Adipocyte (in vitro differentiated cells): Measurements from ENCODE around the gene NPPA.

ENCODE experiments used
- DNase-seq: peaks from one replicate; pipeline ENCODE4 v3.0.0-alpha.2; 2015; ENCODE audit warnings: low read depth
- H3K27me3 ChIP-seq: replicated peaks from 2 replicates; pipeline ENCODE4 v1.7.0; 2013; ENCODE audit warnings: mild to moderate bottlenecking, low read length, moderate library complexity; ENCODE audit not compliant: control insufficient read depth, insufficient read depth
- H3K36me3 ChIP-seq: 2 replicates; pipeline ENCODE4 v1.7.0; 2013; ENCODE audit warnings: low read length, mild to moderate bottlenecking, moderate library complexity; ENCODE audit not compliant: control insufficient read depth, insufficient read depth, severe bottlenecking
- H3K4me1 ChIP-seq: 2 replicates; pipeline ENCODE4 v1.7.0; 2013; ENCODE audit warnings: mild to moderate bottlenecking, low read length, moderate library complexity; ENCODE audit not compliant: control insufficient read depth, insufficient read depth
- H3K4me3 ChIP-seq: 2 replicates; pipeline ENCODE4 v1.7.0; 2013; ENCODE audit warnings: mild to moderate bottlenecking, low read length, moderate library complexity
- H3K9ac ChIP-seq: 2 replicates; pipeline ENCODE4 v1.7.0; 2013; ENCODE audit warnings: mild to moderate bottlenecking, low read length, moderate library complexity
- H3K9me3 ChIP-seq: 2 replicates; pipeline ENCODE4 v1.7.0; 2013; ENCODE audit warnings: mild to moderate bottlenecking, low read length, moderate library complexity; ENCODE audit not compliant: control insufficient read depth

Gene NPPA

DNA sequence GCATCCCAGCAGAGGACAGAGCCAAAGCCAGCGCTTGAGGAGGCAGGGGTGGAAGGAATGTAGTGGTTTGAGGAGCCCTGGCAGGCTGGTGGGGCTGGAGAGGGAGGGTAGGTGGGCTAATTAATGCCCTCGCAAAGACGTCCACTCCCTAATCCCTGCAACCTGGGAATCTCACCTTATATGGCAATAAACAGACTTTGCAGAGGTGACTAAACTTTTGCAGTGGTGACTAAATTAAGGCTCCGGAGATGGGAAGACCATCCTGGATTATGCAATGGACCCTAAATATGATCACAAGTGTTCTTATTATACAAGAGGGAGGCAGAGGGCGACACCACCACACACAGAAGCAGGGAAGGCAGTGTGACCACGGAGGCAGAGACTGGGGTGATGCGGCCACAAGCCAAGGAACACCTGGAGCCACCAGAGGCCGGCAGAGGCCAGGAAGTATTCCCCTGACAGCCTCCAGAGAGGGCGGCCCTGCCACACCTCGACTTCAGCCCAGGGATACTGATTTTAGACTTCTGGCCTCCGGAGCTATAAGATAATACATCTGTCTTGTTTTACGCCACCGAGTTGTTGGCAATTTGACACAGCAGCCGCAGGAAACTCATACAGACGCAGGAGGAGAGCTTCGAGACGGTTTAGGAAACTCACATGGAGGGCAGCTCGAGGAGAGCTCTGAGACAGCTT lies 34.3 kb upstream of the NPPA start:
- Histone ChIP-seq H3K4me3 (no peak overlapping the region), H3K9ac (no peak overlapping the region), H3K4me1 (no peaks in the 10 kb centered on the region), H3K9me3 (no peaks in the 10 kb centered on the region), H3K27me3 (peaks cover 63% of the 10 kb centered on the region), H3K36me3 (no peaks in the 10 kb centered on the region)
- DNase-seq = no peak

DNA sequence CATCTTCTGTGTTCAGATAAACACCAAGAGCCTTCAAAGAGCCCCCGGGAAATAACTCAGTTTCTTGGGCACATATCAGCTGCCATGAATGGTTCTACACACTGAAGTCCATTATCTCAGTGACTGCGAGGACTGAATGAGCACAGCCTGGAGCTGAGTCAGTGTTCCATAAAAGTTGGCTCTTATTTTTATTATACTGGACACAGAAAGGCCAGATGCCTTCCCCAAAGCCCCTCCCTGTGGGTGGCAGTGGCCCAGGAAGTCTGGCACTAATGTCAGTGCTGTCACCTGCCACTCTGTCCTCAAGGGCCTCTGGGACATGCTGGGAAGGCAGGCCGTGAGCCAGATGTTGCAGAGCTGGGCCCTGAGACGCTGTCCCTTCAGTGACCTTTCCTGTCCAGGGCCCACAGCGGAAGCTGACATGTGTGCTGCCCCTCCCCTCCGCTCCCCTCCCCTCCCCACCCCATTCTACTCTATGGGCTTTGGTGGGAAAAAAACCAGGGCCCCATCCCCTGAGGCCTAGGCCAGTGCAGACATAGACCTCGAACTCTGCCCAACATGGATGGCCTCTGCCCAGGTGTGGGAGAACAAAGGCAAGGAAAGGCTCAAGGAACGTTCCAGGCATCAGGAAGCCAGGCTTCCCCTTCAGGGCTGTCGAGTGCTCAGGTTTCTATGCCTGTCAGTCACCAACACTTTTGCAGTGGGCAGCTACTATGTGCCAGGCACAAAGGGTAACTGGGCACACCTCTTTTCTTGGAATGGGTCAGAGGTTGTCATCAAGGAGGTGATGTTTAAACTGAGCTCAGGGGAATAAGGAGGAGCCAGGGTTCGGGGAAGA lies 33.5 kb upstream of the NPPA start:
- no peak overlapping the region for H3K9ac ChIP-seq
- no peak for DNase-seq
- peaks cover 62% of the 10 kb centered on the region for H3K27me3 ChIP-seq
- H3K4me1 ChIP-seq = no peaks in the 10 kb centered on the region
- no peaks in the 10 kb centered on the region for H3K9me3 ChIP-seq
- no peak overlapping the region for H3K4me3 ChIP-seq
- no peaks in the 10 kb centered on the region for H3K36me3 ChIP-seq

DNA sequence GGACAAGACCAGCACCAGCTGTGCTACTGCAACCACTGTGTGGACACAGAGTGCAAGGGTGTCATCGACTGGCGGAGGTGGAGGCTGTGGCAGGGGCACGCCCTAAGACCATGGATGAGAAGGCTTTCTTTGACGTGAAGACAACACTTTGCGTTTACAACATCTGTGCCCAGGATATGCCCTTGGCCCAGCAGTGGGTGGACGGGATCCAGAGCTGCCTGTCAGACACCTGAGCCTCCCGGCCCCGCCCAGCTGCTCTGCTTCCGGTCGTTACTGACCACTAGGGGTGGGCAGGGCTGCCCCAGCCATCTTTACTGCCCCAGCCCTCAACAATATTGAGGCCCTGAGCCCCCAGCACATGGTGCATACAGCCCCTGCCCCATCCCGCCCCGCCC lies 32.6 kb upstream of the NPPA start:
- no peak overlapping the region for H3K9ac ChIP-seq
- DNase-seq = no peak
- H3K4me3 ChIP-seq = no peak overlapping the region
- H3K36me3 ChIP-seq = no peaks in the 10 kb centered on the region
- H3K9me3 ChIP-seq = no peaks in the 10 kb centered on the region
- peaks cover 64% of the 10 kb centered on the region for H3K27me3 ChIP-seq
- no peaks in the 10 kb centered on the region for H3K4me1 ChIP-seq

DNA sequence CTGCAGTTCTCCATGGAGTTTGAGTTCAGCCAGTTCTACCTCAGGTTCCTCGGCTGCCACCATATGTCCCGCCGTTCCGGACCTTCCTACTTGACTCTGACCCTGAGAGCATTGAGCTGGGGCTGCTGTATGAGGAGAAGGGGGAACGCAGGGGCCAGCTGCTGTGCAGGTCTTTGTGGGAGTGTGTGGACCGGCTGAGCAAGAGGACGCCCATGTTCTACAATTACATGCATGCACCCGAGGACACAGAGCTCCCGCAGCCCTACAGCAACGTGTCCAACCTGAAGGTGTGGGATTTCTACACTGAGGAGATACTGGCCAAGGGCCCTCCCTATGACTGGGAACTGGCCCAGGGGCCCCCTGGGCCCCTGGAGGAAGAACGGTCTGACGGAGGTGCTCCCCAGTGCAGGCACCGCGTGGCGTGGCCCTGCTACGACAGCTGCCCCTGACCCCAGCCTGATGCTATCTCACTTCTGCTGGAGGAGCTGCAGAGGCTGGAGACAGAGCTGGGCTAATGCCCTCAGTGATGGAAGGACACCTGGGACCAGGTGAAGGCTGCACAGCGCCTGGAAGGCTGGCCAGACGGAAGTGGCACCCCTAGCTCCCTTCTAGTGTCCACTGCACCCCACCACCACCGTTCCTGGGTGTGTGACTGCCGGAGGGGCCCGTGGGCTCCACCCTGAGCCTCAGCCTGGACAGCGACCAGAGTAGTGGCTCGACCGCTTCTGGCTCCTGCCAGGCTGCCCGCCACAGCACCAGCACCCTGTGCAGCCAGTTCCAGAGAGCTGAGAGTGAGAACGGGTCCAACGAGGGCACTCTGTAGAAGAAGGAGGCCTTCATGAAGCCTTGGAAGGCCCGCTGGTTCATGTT lies 32.0 kb upstream of the NPPA start:
- no peak overlapping the region for H3K9ac ChIP-seq
- no peaks in the 10 kb centered on the region for H3K9me3 ChIP-seq
- DNase-seq = no peak
- H3K4me3 ChIP-seq = no peak overlapping the region
- H3K4me1 ChIP-seq = no peaks in the 10 kb centered on the region
- no peaks in the 10 kb centered on the region for H3K36me3 ChIP-seq
- peaks cover 70% of the 10 kb centered on the region for H3K27me3 ChIP-seq

DNA sequence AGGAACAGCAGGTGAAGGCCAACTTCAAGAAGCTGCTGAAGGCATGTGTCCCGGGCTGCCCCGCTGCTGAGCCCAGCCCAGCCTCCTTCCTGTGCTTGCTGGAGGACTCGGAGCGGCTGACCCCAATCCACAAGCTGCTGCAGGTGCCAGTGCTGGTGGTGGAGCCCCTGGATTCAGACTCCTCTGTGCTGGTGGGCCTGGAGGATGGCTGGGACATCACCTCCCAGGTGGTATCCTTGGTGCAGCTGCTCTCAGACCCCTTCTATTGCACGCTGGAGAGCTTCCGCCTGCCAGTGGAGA lies 31.3 kb upstream of the NPPA start:
- no peaks in the 10 kb centered on the region for H3K9me3 ChIP-seq
- no peak overlapping the region for H3K9ac ChIP-seq
- H3K4me1 ChIP-seq = no peaks in the 10 kb centered on the region
- H3K4me3 ChIP-seq = no peak overlapping the region
- H3K36me3 ChIP-seq = no peaks in the 10 kb centered on the region
- no peak for DNase-seq
- peaks cover 77% of the 10 kb centered on the region for H3K27me3 ChIP-seq

GRCh38 chr1:11878081-11878890 lies 30.7 kb upstream of the NPPA start:
- no peak for DNase-seq
- Histone ChIP-seq H3K9me3 (no peaks in the 10 kb centered on the region), H3K36me3 (no peaks in the 10 kb centered on the region), H3K9ac (no peak overlapping the region), H3K27me3 (peaks cover 79% of the 10 kb centered on the region), H3K4me1 (no peaks in the 10 kb centered on the region), H3K4me3 (no peak overlapping the region)

DNA sequence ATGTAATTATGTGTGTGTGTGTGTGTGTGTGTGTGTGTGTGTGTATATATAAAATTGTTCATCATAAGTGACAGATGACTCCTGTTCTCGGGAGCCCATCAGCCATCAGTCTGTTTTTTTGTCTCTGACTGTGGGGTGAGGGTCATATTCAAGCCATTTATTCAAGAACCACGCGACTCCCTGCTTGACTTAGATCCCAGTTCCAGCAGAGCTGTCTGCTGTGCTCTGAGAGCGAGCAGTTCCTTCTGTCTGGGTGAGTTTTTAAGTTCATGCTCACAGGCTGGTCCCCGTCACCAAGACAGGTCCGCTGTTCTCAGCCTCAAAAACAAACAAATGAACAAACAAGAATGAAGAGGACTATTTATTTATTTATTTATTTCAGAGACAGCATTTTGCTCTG lies 29.5 kb upstream of the NPPA start:
- Histone ChIP-seq H3K9me3 (no peaks in the 10 kb centered on the region), H3K9ac (no peak overlapping the region), H3K4me1 (no peaks in the 10 kb centered on the region), H3K27me3 (peaks cover 76% of the 10 kb centered on the region), H3K36me3 (no peaks in the 10 kb centered on the region), H3K4me3 (no peak overlapping the region)
- no peak for DNase-seq

DNA sequence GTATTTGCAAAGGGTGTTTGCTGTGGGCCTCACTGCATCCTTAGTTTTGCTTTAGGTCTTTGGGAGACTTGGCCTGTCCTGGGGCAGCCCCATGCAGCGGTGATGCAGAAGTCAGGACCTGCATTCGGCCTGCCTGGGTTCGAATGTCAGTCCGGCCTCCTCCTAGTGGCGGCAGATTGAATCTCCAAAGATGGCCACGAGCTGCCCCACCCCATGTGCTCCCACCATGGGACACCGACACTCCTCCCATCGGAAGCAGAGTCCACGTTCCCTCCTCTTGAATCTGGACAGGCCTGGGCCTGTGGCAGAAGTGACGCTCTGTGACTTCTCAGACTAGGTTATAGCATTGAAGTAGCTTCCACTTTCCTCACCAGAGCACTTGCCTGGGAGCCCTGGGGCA lies 27.5 kb upstream of the NPPA start:
- no peaks in the 10 kb centered on the region for H3K9me3 ChIP-seq
- no peaks in the 10 kb centered on the region for H3K4me1 ChIP-seq
- peaks cover 69% of the 10 kb centered on the region for H3K27me3 ChIP-seq
- no peak overlapping the region for H3K4me3 ChIP-seq
- H3K36me3 ChIP-seq = no peaks in the 10 kb centered on the region
- H3K9ac ChIP-seq = no peak overlapping the region
- DNase-seq = no peak

DNA sequence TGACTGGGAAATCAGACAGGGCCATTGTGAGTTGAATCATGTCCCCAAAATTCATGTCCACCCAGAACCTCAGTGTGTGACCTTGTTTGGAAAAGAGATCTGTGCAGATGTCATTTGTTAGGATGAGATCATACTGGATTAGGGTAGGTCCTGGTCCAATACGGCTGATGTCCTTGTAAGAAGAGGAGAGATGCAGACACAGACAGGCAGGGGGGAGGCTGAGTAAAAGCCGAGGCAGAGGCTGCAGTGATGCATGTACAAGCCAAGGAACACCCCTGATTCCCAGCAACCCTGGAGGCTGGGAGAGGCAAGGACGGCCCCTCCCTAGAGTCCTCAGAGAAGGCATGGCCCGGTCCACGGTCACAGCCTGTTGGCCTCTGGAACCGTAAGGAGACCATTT lies 27.0 kb upstream of the NPPA start:
- no peak for DNase-seq
- Histone ChIP-seq H3K4me1 (no peaks in the 10 kb centered on the region), H3K9me3 (no peaks in the 10 kb centered on the region), H3K27me3 (peaks cover 68% of the 10 kb centered on the region), H3K36me3 (no peaks in the 10 kb centered on the region), H3K4me3 (no peak overlapping the region), H3K9ac (no peak overlapping the region)

GRCh38 chr1:11874258-11874562 lies 26.6 kb upstream of the NPPA start:
- no peaks in the 10 kb centered on the region for H3K9me3 ChIP-seq
- H3K36me3 ChIP-seq = no peaks in the 10 kb centered on the region
- no peak overlapping the region for H3K9ac ChIP-seq
- DNase-seq = no peak
- no peaks in the 10 kb centered on the region for H3K4me1 ChIP-seq
- no peak overlapping the region for H3K4me3 ChIP-seq
- peaks cover 67% of the 10 kb centered on the region for H3K27me3 ChIP-seq
